T-helper 1 cell treated with Interleukin-12 subunit alpha and Interleukin-12 subunit beta and Interleukin-4 antibody, amounts not matched to agents 30 ng/mL and 1 ng/mL, for 36 hours (primary cell): ENCODE measurements around the gene PRKCZ. TPM values are rescaled to one million over a fixed set of nuclear protein-coding genes. Genes with fewer than 3 reads are reported as not detected.

Experiments
- intact Hi-C: fragments of 100-400 bp; cut with micrococcal nuclease; formaldehyde crosslinking; loops from one replicate; pipeline ENCODE4 v1.15.1; 2024
- total RNA-seq: library from RNA; stranded (reverse); gene quantifications from 2 replicates; pipeline ENCODE4 v1.2.3, GENCODE V29; 2022

The PRKCZ gene
- total RNA-seq, 1 donor from 2014 or later, result 2.6 TPM

DNA sequence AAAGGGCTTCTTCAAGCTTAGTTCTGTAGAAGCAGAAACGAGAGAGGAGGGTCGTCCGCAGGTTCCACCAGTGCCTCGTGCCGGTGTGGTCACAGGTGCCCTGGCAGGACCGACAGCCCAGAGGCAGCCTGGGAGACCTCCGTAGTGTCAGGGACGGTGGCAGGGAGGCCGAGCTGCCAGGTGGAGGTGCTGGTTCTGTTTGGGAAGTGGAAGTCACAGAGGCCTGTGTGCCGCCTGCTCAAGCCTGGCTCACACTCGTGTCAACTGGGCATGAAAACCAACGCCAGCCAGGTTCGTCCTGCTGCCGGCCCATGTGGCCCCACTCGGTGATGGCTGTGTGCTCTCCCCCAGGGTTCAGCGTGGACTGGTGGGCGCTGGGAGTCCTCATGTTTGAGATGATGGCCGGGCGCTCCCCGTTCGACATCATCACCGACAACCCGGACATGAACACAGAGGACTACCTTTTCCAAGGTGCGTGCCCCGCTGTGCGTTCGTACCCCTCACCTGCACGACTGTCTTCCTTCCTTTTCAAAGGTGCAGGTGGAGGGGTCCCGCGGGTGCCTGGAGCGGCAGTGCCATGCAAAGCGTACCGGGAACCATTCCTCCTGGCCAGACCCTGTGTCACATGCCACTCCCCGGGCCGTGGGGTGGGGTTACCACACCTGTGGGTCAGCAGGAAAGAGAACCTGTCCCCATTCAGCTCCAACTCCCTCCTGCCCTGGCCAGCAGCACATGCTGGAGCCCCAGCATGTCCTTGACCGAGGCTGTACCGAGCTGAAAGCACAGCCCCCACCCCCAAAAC, 123.5 kb downstream of the PRKCZ start:
- intact Hi-C loops, result loop anchor here (1.0 to 10.0 kb wide), 2 partner anchors 40 to 79 kb away; no protein-coding TSS in a partner anchor

DNA sequence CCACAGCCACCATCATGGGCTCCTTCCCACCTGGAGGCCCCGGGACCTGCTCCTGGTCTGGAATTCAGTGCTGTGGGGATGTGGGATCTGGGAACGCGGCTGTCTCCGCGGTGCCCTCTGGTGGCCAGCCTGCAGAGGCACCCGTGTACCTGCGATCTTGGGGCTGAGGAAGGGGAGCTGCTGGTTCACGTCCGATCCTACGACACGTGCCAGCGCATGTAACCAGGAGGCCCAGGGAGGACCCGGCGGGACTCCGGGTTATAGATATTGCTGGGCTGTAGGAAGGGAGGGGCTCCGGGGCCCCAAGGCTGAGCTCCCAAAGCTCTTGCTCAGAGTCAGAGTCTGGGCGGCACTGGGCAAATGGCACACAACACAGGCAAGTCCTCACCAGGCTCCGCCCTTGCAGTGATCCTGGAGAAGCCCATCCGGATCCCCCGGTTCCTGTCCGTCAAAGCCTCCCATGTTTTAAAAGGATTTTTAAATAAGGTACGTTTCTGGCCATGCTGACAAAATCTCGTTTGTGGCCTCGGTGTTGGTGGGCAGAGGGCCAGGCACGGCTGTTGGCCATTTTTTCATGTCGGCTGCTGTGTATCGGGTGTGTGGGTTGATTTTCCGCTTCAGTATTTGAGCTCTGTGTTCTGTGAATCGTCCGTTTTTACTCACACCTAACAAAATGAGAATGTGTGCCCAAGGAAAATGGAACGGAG, 124.3 kb downstream of the PRKCZ start:
- intact Hi-C loops, result loop anchor here (1.0 to 10.0 kb wide), 2 partner anchors 41 to 80 kb away; no protein-coding TSS in a partner anchor

DNA sequence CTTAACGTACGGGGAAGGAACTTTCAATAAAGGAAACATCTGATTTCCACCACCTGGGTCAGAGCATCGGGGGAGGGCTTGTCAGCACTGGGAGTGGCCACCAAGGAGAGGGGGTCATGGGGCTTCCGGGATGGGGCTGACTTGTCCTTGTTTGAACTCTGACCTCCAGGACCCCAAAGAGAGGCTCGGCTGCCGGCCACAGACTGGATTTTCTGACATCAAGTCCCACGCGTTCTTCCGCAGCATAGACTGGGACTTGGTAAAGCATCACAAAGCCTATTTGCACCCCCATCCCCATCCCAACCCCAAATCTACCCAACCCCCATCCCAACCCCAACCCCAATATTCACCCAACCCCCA, 124.8 kb downstream of the PRKCZ start:
- intact Hi-C loops, result loop anchor here (10.0 kb wide), 1 partner anchor 80 kb away; no protein-coding TSS in a partner anchor

DNA sequence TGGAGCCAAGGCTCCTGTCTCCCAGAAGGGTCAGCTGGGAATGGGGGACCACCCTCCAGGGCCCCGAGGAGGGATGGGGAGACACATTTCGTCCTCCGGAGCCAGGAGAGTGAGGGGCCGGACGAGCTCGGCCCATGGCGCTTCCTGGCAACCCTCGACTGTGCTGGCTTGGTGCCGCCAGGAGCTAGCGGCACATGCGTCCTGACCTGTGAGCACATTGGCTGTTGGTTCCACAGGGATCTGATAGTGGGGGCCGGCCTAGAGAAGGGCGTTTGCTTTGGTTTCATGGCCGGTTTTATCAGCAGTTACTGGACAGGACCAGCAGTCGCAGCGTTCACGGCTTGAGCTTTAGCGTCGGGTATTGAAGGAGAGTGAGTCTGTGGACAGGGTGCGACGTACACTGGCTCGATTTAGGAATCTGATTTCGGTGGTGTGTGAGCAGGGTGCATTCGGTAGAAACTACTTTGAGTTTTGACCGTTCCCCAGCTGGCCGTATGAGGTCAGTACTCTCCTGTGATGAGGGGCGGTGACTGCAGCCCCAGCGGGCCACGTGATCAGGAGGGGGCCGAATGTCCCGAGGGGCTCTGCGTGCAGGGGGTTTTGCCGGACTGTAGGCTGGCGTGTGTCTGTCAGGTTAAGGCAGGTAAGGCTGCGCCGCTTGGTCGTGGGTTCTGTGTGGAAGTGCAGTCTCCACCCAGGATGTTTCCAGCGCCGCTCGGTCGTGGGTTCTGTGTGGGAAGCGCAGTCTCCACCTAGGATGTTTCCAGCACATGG, 125.7 kb downstream of the PRKCZ start:
- intact Hi-C loops, result loop anchor here (10.0 kb wide), 1 partner anchor 81 kb away; no protein-coding TSS in a partner anchor

DNA sequence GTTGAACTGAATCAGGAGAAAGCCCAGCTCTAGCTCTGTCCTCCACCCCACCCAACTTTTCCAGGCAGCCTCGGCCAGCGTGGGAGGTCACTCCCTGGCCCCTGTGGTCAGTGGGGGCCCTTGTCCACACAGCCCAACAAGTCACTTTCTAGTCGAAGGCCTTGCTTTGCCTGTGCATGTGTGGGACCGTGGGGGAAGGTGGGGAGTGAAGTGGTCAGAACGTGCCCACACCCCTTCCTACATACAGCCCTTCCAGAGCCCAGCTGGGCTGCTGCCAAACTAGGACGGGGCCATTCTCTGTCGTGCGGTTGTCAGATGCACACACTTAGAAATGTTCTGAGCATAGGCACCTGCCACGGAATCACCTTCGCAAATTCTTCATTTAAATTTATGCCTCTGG, 126.4 kb downstream of the PRKCZ start:
- intact Hi-C loops, result loop anchor here (10.0 kb wide), 1 partner anchor 82 kb away; no protein-coding TSS in a partner anchor

DNA sequence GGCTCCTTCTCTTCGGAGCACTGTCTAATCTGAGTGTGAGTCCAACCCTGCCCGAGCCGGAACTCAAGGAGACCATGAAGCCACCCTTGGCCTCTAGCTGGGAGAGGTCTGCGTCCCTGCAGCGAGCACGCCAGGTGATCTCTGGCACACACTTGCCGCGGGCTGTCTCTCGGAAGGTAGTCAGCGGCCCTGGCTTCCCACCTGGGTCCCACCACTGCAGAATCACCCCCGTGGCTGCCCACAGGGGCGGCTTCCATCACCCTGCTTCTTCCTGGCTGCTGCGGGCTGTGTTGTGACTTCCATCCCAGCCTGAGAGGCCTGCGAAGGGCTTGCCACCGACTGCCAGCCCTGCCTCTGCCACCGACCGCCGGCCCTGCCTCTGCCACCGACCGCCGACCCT, 127.3 kb downstream of the PRKCZ start:
- intact Hi-C loops, result loop anchor here (10.0 kb wide), 1 partner anchor 83 kb away; no protein-coding TSS in a partner anchor

DNA sequence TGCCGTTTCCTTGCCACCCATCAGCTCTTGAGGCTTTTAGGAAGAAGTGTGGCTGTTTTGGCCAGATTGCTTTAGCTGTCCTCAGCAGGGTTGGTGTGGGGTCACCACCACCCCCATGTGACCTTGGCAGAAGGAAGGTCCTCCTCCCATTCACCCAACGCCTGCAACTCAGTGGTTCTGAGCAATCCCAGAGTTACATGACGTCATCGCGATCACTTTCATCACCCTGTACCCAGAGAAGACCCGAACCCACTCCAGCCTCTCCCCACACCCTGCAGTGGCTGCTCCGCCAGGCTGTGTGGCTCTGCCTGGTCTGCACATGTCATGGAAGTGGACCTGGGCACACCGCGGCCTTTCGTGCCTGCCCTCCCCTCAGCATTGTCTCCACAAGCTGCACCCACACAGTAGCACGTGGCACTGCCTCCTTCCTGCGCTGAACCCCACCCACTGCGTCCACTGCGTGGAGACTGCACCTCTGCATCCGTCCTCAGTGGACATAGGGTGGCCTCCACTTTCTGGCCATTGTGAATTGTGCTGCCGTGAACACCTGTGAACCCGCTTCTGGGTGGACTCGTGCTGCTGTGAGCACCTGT, 127.8 kb downstream of the PRKCZ start:
- intact Hi-C loops, result loop anchor here (10.0 kb wide), 1 partner anchor 83 kb away; no protein-coding TSS in a partner anchor

DNA sequence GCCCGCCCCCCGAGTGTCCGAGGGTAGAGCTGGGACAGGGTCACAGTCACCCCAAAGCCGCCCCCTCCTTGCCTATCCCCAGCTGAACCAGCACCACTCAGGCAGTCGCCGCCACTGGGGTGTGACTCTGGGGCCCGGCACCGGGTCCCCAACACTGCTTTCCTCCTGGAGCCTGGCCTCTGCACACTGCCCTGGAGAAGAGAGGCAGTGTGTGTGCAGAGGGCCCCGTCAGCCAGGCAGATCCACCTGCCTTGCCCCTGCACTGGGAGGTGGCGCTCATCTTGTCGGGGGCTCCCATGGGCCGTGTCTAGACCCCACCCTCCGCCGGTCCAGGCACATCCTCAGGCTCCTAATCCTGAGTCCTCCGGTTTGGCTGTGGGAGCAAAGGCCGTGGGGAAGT, 128.7 kb downstream of the PRKCZ start:
- intact Hi-C loops, result loop anchor here (10.0 kb wide), 1 partner anchor 84 kb away; no protein-coding TSS in a partner anchor

DNA sequence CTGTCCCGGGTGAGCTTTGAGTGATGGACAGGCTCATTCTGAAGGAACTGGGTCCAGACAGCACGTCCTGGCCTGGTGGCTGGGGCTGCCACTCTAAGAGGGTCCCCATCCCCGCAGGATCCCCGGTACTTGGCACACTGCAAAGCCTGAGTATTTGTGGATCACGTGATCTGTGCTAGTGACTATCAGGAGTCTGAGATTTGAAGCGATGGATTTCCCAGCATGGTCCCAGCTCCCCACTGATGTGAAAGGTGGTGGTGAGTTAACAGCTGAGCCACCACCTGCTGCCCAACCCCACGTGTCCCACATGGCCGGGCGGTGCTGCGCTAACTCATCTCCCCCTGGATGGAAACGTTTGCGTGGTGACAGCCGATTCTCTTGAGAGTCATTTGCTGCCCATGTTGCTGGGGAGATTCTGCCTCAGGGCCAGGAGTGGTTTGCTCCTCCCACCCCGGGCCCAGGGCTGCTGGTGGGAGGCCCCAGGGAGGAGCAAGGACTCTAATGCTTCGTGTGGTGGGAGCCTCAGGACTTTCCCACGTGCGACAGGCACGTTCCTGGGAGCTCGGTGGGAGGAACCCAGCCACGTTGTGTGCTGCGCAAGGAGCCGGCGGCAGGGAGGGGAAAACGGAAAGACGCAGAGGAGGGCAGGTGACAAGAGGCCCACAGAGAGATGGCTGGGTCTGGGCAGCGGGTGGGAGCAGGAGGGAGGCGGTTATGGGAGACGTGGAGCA, 129.2 kb downstream of the PRKCZ start:
- intact Hi-C loops, result loop anchor here (10.0 kb wide), 1 partner anchor 85 kb away; no protein-coding TSS in a partner anchor

DNA sequence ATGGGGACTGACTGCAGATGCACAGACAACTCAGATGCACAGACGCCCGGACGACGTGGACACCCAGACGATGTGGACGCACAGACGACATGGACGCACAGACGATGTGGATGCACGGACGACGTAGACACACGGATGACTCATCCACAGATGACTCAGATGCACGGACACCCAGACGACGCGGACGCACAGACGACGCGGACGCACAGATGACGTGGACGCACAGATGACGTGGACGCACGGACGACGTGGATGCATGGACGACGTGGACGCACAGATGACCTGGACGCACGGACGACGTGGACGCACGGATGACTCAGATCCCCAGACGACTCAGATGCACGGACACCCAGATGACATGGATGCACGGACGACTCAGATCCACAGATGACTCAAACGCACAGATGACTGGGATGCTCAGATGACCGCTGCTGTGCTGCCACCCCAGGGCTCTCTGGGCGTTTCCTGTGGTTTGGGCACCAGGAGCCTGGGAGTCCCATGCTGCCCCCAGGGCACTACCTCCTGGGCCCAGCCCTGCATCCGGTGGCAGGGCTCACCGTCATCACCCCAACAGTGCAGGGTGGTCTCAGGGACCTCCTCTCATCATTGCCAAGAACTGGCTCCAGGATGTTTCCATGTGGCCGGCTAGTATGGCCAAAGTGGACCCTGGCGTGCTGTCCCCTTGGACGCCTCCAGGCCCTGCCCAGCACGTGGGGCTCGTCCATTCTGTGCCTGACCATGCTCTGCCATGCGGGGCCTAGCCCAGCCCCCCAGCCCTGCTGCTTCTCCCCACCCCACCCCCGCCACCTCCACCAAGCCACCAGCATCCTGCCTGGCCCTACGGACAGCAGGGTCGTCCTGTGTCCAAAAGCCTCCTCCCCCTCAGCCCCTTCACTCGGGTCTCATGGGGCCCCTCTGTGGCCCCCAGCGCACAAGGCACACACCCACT, 130.4 kb downstream of the PRKCZ start:
- intact Hi-C loops, result no loop called here

DNA sequence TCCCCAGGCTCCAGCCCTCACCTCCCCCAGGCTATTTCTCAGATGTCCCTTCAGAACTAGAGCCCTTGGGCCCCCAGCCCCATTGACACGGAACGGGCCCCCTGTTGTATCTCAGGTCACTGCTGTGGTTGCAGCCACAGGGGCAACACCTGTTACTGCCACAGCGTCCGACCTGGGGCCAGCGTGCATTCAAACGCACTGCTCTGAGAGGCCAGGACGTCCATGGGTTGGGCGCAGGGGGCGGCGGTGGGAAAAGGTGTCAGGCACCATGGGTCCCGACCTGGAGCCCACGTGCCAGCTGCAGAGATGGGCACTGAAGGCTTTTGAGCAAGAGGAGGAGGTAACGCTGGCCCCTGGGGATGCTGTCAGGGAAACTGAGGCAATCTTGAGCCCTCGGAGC, 131.1 kb downstream of the PRKCZ start:
- intact Hi-C loops, result no loop called here

DNA sequence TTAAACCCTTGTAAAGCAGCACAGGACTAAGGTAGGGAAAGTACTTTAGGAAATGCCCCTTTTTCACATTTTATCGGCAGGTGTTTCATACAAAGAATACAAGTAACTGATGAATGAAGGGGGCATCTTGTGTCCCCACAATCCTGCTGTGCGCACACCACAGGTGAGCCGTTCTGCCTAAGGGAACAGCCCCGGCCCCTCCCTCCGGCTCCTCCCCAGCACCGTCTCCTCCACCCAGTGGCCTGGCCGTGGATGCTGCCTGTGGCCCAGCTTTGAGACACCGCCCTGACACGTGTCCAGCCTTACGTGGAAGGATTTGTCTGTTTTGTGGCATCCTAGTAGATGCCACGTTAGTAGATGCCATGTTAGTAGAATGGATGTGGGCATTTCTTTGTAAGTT, 131.5 kb downstream of the PRKCZ start:
- intact Hi-C loops, result no loop called here

DNA sequence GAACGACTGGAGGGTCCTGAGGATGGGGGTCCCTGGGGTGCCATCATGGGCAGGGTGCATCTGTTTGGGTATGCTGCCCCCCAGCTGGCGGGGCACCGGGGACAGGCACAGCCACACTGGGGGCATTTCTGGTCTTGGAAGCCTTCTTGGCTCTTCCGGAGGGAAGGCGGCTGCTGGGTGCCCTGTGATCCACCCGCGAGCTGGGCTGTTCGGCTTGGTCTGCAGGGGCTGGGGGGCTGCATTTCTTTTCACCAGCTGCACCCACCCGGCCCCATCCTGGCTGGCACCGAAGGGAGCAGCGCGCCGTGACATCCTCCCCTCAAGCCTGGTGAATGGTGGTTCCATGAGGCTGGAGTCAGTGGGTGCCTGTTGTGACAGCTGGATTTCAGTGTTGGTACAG, 132.2 kb downstream of the PRKCZ start:
- intact Hi-C loops, result no loop called here

DNA sequence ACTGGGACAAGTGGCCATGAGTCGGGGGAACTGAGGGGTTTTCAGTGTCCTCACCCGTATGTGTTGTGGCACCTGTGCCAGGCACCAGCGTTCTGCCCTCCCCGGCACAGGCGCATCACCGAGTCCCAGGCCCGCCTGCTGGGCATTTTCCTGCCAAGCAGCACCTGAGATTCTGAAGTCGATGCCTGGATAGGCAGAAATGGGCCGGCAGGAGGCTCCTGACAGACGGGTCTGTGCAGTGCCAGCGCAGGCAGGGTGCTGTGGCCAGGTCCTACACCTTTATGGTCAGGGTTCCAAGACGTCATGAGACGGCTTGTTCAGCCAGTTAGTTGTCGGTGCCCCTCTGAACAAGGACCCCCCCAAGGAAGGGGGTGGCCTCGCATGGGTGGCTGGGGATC, 133.7 kb downstream of the PRKCZ start:
- intact Hi-C loops, result no loop called here

DNA sequence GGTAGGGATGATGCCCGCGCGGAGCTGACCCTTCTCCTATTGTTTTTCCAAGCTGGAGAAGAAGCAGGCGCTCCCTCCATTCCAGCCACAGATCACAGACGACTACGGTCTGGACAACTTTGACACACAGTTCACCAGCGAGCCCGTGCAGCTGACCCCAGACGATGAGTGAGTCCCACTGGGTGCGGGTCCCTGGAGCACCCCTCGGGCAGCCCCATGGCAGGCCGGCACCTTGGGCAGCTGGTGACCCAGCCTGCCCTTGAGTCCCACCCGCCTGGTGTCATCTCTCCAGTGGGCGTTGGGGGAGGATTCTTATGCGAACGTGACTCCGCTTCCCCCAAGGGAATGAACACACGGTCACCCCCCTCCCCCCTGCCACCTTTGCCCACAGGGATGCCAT, 134.3 kb downstream of the PRKCZ start:
- intact Hi-C loops, result no loop called here

DNA sequence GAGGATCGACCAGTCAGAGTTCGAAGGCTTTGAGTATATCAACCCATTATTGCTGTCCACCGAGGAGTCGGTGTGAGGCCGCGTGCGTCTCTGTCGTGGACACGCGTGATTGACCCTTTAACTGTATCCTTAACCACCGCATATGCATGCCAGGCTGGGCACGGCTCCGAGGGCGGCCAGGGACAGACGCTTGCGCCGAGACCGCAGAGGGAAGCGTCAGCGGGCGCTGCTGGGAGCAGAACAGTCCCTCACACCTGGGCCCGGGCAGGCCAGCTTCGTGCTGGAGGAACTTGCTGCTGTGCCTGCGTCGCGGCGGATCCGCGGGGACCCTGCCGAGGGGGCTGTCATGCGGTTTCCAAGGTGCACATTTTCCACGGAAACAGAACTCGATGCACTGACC, 134.7 kb downstream of the PRKCZ start:
- intact Hi-C loops, result no loop called here

DNA sequence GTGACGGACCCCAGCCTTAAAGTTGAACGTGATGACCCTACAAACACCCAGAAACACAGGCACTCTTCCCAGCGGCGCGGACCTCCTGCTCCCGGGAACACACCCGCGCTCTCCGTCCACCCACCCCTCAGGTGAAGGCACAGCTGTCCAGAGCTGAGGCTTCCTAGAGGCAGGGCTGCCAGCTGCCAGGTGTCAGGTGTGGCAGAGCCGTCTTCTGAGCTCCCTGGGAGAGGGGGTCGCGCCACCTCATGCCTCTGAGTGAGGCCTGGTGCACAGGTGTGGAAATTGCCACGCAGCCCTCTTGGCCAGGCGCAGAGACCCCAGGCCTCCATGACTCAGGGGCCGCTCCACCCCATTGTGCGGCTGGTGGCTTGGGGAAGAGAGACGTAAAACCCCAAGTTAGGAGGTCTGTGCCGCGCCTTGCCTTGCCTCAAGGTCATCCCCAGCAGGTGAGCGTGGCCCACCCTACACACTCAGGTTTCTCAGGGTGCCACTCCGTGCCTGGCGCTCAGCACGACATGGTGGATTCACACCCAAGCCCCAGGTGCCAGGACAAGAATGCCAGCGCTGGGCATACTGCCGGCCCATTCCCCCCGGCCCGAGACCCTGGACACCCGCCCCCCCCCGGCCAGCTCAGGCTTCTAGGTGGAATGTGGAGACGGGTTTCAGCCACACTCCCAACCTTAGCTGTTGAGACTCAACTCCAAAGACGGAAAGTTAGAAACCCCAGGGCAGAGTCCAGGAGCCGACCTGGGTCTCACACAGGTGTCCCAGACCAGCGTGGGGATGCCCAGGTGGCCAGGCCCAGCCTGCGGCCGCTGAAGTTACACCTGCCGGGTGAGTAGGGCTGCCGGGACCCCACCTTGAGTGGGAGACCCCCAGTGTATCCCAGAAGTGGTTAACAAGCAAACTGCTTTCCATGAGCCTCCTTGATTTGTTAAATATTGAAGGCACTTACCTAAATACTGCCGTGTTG, 136.0 kb downstream of the PRKCZ start:
- intact Hi-C loops, result no loop called here

DNA sequence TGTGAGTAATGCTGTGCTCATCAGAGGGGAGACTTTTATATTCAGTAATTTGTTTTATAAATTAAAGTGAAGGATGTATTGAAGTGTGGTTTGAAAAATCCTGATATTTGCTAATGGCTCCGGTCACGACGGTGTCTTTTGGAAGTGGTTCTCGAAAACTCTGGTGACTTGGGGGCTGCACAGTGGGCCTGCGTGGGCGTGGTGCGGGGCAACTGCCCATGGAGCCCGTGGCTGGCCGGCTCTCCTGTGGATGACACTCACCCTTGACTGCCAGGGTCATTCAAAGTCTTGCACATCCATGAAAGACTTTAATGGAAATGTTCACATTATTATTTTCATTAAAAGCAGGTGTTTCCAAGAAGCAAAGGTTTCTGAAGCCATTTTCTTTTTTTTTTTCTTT, 136.7 kb downstream of the PRKCZ start:
- intact Hi-C loops, result no loop called here
